ENCODE data around the gene TCF7L2.

Gene TCF7L2

GRCh38 chr10:113177936-113178335 is 227.9 kb downstream of the TCF7L2 start:
- DNase-seq (ENCODE audit: low read depth in 2 of 2) = no peak

GRCh38 chr10:113178771-113179170 is 228.7 kb downstream of the TCF7L2 start:
- no peak for DNase-seq (ENCODE audit: low read depth in 2 of 2)

GRCh38 chr10:113179265-113179664 is 229.2 kb downstream of the TCF7L2 start:
- DNase-seq (ENCODE audit: low read depth in 2 of 2) = no peak

GRCh38 chr10:113179966-113180365 is 229.9 kb downstream of the TCF7L2 start:
- DNase-seq (ENCODE audit: low read depth in 2 of 2) = no peak

- no peak for DNase-seq (ENCODE audit: low read depth in 2 of 2)
These were observed 230.5 kb downstream of the TCF7L2 start for GRCh38 chr10:113180401-113181154.

GRCh38 chr10:113182154-113182553 is 232.1 kb downstream of the TCF7L2 start:
- DNase-seq (ENCODE audit: low read depth in 2 of 2) = no peak

- DNase-seq (ENCODE audit: low read depth in 2 of 2) = no peak
These were observed 233.5 kb downstream of the TCF7L2 start for GRCh38 chr10:113183573-113183972.

- no peak for DNase-seq (ENCODE audit: low read depth in 2 of 2)
These were observed 237.2 kb downstream of the TCF7L2 start for GRCh38 chr10:113187063-113187777.

- DNase-seq (ENCODE audit: low read depth in 2 of 2) = no peak
These were observed 249.4 kb downstream of the TCF7L2 start for GRCh38 chr10:113199459-113199858.

- DNase-seq (ENCODE audit: low read depth in 2 of 2) = no peak
These were observed 252.0 kb downstream of the TCF7L2 start for GRCh38 chr10:113202011-113202410.

GRCh38 chr10:113207924-113208323 is 257.9 kb downstream of the TCF7L2 start:
- no peak for DNase-seq (ENCODE audit: low read depth in 2 of 2)

GRCh38 chr10:113213035-113213434 is 263.0 kb downstream of the TCF7L2 start:
- no peak for DNase-seq (ENCODE audit: low read depth in 2 of 2)

- DNase-seq (ENCODE audit: low read depth in 2 of 2) = no peak
These were observed 264.3 kb downstream of the TCF7L2 start for GRCh38 chr10:113214331-113214730.

- no peak for DNase-seq (ENCODE audit: low read depth in 2 of 2)
These were observed 266.1 kb downstream of the TCF7L2 start for GRCh38 chr10:113216102-113216501.
